HepG2 (cell line): ENCODE data around the gene TMEM252. TPM values are rescaled to one million over a fixed set of nuclear protein-coding genes. Genes with fewer than 3 reads are reported as not detected.
A peak's percentile ranks its signal among the peaks of the same experiment; 100 is the strongest.

Experiments used
- ARID4A ChIP-seq: sonication (generic); formaldehyde crosslinking; IDR thresholded peaks from 2 replicates; pipeline ENCODE4 v1.5.0; 2020; ENCODE audit warnings: mild to moderate bottlenecking, missing genetic modification reagents, borderline replicate concordance
- ARNT2 ChIP-seq: sonication (generic); formaldehyde crosslinking; IDR thresholded peaks from 2 replicates; pipeline ENCODE4 v1.8.0; 2022; ENCODE audit warnings: mild to moderate bottlenecking, low read depth, missing genetic modification reagents, moderate library complexity
- ETV5 ChIP-seq: IDR thresholded peaks from 2 replicates; pipeline ENCODE4 v1.6.1; 2018; ENCODE audit warnings: missing biosample characterization, missing genetic modification reagents, inconsistent platforms, borderline replicate concordance
- FOXP1 ChIP-seq, 2 experiments: fragments of 450-650 bp in 1 of 2; IDR thresholded peaks; 2 replicates each; pipeline ENCODE4 v1.6.1; 2017 to 2018; ENCODE audit warnings: antibody characterized with exemption in 1 of 2
- MLX ChIP-seq: IDR thresholded peaks from 2 replicates; pipeline ENCODE4 v1.6.1; 2016
- MNT ChIP-seq: fragments of 450-650 bp; IDR thresholded peaks from 2 replicates; pipeline ENCODE4 v1.6.1; 2016
- PAXIP1 ChIP-seq: sonication (generic); formaldehyde crosslinking; conservative IDR thresholded peaks from 2 replicates; pipeline ENCODE4 v1.4.0; 2020; ENCODE audit warnings: mild to moderate bottlenecking, missing genetic modification reagents, moderate library complexity
- ZNF225 ChIP-seq: sonication (generic); formaldehyde crosslinking; IDR thresholded peaks from 2 replicates; pipeline ENCODE4 v1.4.0; 2020; ENCODE audit warnings: mild to moderate bottlenecking, missing genetic modification reagents
- ZNF558 ChIP-seq: sonication (generic); formaldehyde crosslinking; IDR thresholded peaks from 2 replicates; pipeline ENCODE4 v1.9.0; 2022; ENCODE audit warnings: mild to moderate bottlenecking, missing genetic modification reagents, borderline replicate concordance
- ZNF644 ChIP-seq: IDR thresholded peaks from 2 replicates; pipeline ENCODE4 v1.6.1; 2016; ENCODE audit warnings: low read depth
- ZNF687 ChIP-seq: sonication (generic); formaldehyde crosslinking; IDR thresholded peaks from 2 replicates; pipeline ENCODE4 v1.5.1; 2020; ENCODE audit warnings: mild to moderate bottlenecking, missing genetic modification reagents, moderate library complexity
- ZNF704 ChIP-seq: sonication (generic); formaldehyde crosslinking; IDR thresholded peaks from 2 replicates; pipeline ENCODE4 v1.8.1; 2023; ENCODE audit warnings: mild to moderate bottlenecking, inconsistent platforms, moderate library complexity, missing genetic modification reagents, borderline replicate concordance
- polyA plus RNA-seq, 8 experiments: library from polyadenylated mRNA; depleted of rRNA in 3 of 8; stranded (reverse) in 7 of 8; unstranded in 1 of 8; fragments of >200 nt; fragmentation: Illumina TruSeq in 4 of 8; extraction: Trizol in 4 of 8; gene quantifications; 2 replicates each; pipeline versions ENCODE4 v1.2.1 to v1.2.3, GENCODE V29; 2011 to 2016; ENCODE audit warnings: low read depth in 4 of 8, missing spikeins in 1 of 8, mixed read lengths in 1 of 8; ENCODE audit not compliant: insufficient read depth in 1 of 8
- total RNA-seq, 5 experiments: library from RNA; depleted of rRNA; stranded (reverse); fragments of >200 nt; fragmentation: Illumina TruSeq; extraction: Trizol; gene quantifications; 2 replicates each; pipeline ENCODE4 v1.2.3, GENCODE V29; 2016; ENCODE audit warnings: low read depth in 1 of 5

The TMEM252 gene
- total and polyA plus RNA-seq, 2 of the 13 experiments (the other 11 are each of a cell fraction or from before 2014, with no cell fraction given), result not detected

GRCh38 chr9:68530618-68531017, 10.1 kb downstream of the TMEM252 start (continued):
- no peak for TF ChIP-seq ZNF687
- TF ChIP-seq ARNT2, result no peak
- TF ChIP-seq ZNF644 (CRISPR knock-in tag), result peak; percentile 99
- TF ChIP-seq FOXP1 (IDR thresholded peaks at IDR 0.05), result no peak
- peak; percentile 35; the same call in 1 of the 2 replicates for TF ChIP-seq FOXP1 (CRISPR knock-in tag; IDR thresholded peaks at IDR 0.05)
- no peak for TF ChIP-seq MNT
- no peak for TF ChIP-seq ZNF558 (CRISPR knock-in tag)
- TF ChIP-seq MLX (CRISPR knock-in tag), result peak; percentile 25; the same call in 1 of the 2 replicates
- no peak; the same call in 1 of the 2 replicates for TF ChIP-seq ARID4A (CRISPR knock-in tag)
- no peak for TF ChIP-seq ZNF225
- TF ChIP-seq PAXIP1 (CRISPR knock-in tag), result peak; percentile 27; the same call in 1 of the 2 replicates
- TF ChIP-seq ZNF704 (CRISPR knock-in tag), result no peak
- TF ChIP-seq ETV5 (CRISPR knock-in tag), result peak; percentile 76; the same call in 1 of the 2 replicates
